Fibroblast of peridontal ligament (primary cell): ENCODE data around the gene KRT13.

Source experiments
- DNase-seq: peaks from one replicate; pipeline ENCODE4 v3.0.0-alpha.2; 2010; ENCODE audit errors: extremely low read depth

KRT13 gene

GRCh38 chr17:41537614-41537954, 32.2 kb upstream of the KRT13 start:
- DNase-seq: no peak

- no peak for DNase-seq
Observed at GRCh38 chr17:41536741-41537613, 31.6 kb upstream of the KRT13 start.

- no peak for DNase-seq
Observed at GRCh38 chr17:41535764-41536481, 30.5 kb upstream of the KRT13 start.

GRCh38 chr17:41534899-41535546, 29.6 kb upstream of the KRT13 start:
- DNase-seq: no peak

DNA sequence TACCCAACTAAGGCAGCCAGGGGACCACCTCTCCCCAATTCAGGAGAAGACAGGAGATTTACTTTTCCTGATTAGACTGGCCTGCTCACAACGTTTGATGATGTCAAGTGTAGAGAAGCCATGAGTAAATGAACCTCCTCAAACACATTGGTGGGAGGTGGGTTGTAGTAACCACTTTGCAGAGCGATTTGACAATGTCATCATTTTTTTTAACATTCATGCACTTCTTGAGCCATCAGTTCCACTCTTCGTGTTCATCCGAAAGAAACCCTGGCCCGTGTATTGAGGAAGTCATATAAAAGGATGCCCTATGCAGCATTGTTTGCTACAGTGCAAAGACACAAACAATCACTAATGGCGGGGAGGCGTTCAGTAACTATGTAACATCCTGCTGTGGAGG, 28.2 kb upstream of the KRT13 start:
- DNase-seq: no peak

DNA sequence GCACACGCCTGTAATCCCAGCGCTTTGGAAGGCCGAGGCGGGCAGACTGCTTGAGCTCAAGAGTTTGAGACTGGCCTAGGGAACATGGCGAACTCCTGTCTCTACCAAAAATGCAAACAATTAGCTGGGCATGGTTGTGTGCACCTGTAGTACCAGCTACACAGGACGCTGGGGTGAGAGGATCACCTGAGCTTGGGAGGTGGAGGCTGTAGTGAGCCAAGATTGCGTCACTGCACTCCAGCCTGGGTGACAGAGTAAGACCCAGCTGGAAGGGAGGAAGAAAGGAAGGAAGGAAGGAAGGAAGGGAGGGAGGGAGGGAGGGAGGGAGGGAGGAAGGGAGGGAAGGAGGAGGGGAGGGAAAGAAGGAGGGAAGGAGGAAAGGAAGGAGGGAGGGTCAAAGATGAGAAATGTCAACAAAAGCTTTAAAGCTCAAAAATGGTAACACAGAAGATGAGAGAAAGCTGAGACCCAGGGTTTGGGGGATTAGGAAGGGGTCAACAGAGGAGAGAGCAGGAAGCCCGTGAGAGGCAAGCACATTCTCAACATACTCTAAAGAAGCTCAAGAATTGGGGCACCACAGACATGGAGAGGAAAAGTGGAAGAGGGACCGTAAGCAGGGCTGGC, 27.6 kb upstream of the KRT13 start:
- no peak for DNase-seq

DNA sequence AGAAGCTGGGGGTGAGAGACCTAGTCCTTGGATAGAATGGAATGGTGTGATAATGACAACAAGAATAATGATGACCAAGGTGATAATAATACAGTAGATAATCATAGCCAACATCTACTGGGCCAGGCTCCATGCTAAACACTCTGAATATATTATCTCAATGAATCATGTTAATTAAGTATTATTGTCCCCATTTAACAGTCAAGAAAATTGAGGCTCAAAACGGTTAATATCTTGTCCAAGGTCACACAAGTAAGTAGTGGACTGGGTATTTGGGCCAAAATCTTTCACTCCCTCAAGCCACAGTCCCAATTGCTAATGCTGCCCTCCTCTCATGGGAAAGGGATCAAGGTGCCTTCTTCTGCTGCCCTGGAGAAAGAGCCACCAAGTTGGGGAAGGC, 26.6 kb upstream of the KRT13 start:
- DNase-seq: no peak

DNA sequence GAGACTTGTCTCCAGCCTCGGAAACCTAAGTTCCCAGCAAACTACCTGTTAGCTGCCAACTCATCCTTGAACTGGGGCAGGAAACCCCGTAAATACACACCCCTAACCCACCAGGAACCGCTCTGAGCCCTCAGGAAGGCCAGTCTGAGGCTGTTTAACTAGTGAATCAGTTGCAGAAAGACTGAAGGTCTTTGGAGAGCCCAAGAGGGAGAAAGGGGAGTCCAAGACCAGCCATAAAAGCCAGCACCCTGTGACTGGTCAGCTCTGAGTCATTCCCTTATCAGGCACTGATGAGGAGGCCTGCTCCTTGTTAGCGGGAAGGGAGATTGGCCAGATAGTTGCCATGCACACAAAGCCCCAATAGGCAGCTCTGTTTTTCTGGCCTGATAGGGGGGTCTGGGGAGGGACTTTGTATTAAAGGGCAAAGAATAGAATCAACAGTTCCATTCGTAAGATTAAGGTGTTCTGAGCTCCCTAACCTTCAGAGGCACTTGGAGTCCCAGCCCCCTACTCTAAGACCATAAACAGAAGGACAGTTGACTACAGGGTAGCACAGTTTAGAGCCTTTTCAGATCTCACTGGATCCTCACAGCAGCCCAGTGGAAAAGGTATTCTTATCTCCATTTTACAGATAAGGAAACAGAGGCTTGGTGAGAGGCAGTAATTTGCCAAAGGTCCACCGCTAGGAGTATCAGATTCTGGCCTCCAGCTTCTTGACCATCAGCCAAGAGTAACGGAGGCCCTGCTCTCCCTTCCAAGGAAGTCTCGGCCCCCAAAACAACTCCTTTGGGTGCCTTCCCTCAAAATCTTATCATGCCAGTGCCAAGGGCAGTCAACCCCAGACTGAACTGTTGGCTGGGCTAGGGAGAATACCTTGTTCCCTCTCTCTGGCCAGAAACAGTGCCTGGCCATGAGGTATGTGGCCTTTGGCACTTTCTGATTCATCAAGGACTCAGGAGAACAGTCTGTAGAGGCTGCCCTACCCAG, 24.9 kb upstream of the KRT13 start:
- peak; percentile 78 for DNase-seq

DNA sequence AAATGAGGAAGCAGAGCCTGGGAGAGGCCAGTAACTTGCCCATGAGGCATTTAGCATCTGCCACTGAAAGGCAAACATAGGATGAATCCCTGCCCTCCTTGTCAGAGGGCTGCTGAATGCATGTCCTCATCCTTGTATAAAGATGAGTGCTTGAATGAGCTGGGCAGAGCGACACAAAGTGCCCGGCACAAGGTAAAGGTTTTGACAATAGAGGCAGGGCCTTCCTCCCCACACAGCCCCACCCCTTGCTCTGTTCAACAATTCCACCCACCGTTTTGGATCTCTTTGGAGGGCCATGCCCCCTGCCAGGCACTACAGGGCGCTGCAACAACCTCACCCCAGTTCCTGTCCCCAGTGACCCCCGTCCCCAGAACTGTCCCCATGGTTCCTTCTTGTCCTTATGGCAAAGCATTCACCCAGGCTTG, 24.1 kb upstream of the KRT13 start:
- DNase-seq: no peak

DNA sequence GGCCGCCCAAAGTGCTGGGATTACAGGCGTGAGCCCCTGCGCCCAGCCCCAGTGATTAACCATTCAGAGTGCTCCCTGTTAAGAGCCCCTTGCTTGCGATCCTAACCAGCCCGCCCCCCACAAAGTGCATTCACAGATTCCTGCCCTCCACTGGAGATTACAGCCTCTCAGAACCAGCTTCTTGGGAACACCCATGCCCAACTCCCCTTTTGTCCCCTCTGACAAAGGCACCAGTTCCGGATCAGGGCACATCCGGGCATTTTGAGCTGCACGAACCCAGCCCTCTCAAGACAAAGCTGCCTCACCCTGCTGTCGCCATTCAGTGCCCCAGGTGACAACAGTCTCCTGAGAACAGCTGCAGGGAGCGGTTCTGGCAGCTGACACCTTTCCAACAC, 23.5 kb upstream of the KRT13 start:
- no peak for DNase-seq

DNA sequence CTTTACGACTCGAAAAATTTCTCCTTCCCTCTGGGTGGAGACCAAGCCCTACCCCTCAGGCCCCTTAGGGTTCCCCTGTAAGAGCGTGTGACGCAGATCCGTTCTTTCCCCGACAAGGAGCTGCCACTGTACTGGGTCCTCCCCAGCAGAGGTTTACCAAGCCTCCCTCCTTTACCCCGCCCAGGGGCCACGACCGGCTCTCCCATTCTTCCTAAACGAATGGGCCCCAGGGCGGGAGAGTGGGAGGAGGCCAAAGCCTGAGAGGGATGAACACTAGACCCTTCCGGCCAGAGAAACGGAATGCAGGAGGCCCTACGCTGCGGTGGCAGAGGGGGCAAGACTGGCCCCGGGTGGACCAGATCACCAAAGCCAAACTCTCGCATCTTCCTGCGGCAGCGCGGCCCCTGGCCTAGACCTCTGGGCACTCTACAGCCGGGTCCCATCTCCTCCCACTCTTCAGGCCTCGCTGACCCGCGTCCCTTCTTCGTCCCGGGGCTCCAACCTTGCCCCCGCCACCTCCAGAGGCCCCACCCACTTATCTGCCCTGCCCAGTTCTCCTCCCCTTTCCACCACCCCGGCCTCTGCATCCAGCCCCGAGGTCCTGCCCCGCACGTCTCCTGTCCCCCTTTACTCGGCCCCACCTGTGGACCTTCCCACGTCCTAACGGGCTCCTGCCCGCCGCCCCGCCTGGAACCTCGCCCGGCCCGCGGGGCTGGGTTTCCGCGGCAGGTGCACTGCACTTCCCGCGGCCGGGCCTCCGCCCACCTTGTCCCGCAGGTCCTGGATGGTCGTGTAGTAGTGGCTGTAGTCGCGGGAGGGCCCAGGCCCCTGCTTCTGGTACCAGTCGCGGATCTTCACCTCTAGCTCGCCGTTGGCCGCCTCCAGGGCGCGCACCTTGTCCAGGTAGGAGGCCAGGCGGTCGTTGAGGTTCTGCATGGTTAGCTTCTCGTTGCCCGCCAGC, 21.9 kb upstream of the KRT13 start:
- no peak for DNase-seq

GRCh38 chr17:41524261-41524660, 18.8 kb upstream of the KRT13 start:
- no peak for DNase-seq

DNA sequence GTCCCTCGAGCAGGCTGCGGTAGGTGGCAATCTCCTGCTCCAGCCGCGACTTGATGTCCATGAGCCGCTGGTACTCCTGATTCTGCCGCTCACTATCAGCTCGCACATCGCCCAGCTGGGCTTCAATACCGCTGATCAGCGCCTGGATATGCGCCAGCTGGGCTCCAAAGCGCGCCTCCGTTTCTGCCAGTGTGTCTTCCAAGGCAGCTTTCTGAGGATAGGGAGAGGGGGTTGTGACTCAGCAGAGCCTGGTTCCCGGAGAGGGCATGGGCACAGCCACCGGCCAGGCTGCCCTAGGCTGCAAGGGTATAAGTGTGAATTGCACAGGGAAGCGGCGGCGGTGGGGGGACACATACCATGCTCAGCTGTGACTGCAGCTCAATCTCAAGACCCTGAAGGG, 18.4 kb upstream of the KRT13 start:
- DNase-seq: no peak

GRCh38 chr17:41523225-41523593, 17.8 kb upstream of the KRT13 start:
- DNase-seq: no peak

DNA sequence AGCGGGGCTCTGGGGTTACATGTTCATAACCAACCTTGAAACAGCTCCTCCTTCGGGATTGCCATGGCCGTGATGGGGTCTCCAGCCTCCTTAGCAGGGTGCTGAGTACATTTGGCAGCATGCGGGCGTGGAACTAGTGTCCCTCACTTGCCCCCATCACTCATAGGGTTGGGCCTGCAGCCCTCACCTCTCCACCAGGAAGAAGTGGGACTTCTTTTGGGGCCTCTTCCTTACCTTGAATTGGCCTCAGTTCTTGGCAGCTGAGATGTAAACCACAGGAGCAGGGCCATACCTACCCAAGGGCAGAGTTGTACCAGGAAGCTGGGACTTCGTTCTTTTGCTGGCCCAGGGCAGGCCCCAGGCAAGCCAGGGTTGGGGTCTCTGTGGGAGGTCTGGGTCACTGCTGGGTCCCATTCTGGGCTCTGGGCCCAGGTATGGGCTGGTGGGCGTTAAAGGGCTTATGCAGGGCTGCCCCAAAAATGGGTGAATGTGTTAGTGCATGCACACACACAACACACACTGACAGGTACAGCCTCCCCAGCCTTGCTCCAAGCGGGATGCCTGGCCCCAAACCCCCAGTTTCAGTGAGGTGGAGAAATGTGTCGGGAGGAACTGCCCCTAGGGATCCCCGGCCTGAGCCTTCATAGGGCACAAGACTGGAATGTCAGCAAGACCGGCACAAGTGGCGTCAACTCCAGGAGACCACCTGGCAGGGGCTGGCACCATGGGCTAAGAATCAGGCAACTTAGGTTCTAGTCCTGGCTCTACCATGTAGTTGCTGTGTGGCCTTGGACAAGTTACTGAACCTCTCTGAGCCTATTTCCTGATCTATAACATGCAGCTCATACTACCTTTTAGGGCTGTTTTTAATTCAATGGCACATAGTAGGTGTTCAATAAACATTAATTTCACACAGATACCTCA, 17.2 kb upstream of the KRT13 start:
- no peak for DNase-seq

GRCh38 chr17:41521574-41522261, 16.3 kb upstream of the KRT13 start:
- peak; percentile 53 for DNase-seq

GRCh38 chr17:41520821-41521521, 15.6 kb upstream of the KRT13 start:
- DNase-seq: no peak
